Neural progenitor cell (in vitro differentiated cells): ENCODE measurements around the gene MUCL3.
"Not testable (repeated sequence)": the region's sequence is repeated elsewhere in the genome, so short reads cannot be mapped to it uniquely, and the experiment has no call there.

Experiments used
- CTCF ChIP-seq: fragments of 200-600 bp; sonication (generic); IDR thresholded peaks from 2 replicates; pipeline ENCODE4 v1.5.1; 2017; ENCODE audit warnings: antibody characterized with exemption, mild to moderate bottlenecking
- EZH2 ChIP-seq: fragments of 200-600 bp; sonication (generic); IDR thresholded peaks from 2 replicates; pipeline ENCODE4 v1.6.1; 2017; ENCODE audit warnings: antibody characterized with exemption, mild to moderate bottlenecking, moderate library complexity

- TF ChIP-seq CTCF, EZH2: not testable (repeated sequence)
Observed at GRCh38 chr6:30969171-30969570, 28.4 kb downstream of the MUCL3 start.
